Femur (tissue), 1 donor: Measurements from ENCODE around the gene MT1E.
A peak's percentile ranks its signal among the peaks of the same experiment; 100 is the strongest.

ENCODE experiments used
- DNase-seq: peaks from one replicate; pipeline ENCODE4 v3.0.0-alpha.2; 2017

MT1E gene

DNA sequence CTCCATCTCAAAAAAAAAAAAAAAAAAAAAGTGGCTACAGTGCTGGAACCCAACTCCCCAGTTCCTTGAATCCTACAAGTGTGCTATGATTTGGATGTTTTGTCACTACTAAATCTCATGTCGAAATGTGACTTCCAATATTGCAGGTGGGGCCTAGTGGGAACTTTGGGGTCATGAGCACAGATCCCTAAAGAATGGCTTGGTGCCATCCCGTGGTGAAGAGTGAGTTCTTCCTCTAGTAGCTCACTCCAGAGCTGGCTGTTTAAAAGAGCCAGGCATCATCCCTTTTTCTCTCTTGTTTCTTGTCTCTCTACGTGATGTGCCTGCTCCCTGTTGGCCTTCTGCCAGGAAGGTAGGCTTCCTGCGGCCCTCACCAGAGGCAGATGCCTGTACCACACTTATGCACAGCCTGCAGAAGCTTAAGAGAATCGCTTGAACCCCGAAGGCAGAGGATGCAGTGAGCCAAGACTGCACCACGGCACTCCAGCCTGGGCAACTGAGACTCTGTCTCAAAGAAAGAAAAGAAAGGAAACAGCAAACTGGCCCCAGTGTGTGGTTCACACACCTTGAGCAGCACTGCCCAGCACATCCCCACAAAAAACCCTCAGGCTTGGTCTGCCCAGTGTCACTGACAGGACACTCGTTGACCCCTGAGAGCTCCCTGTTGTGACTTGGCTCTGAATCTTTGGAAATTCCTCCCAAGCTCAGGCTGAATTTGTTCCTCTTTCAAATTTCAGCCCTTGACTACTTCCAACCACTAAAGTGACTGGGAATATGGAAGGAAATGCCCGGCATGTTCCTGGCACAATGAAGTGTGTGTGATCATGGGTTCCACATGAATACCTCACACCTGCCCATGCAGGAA is 3.1 kb downstream of the MT1E start:
- DNase-seq: no peak

DNA sequence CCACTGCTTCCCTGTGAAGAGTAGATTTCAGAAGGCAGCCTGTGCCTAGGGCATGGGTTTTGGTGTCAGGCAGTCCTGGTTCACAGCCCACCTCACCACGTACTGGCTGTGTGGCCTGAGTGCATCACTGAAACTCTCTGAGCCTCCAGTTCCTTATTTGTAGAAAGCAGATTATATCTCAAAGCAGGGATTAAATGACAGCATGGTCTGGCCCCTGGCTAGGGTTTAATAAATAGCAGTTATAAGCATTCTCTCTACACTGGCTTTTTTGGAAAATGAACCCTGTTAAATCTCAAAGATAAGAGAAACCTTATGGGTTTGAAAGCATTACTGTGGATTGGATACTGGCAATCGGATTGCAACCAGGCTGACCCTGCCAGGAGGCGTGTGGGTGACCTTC is 4.0 kb downstream of the MT1E start:
- DNase-seq: no peak

DNA sequence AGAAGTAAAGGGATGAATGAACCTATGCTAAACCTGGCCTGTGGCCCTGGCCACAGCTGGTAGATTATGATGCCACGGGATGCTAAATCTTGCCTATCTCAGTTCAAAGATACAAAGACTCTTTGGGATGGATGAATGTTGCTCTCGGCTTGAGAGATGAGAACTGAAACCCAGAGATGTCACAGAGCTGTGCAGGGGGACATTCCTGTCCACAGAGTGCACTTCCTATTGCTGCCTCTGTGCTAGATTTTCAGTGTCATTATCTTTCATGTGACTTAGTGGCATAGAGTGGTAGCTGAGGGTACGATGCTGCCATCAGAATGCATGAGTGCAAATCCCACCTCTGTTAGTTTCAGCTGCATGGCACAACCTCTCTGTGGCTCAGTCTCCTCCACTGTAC is 4.6 kb downstream of the MT1E start:
- no peak for DNase-seq

DNA sequence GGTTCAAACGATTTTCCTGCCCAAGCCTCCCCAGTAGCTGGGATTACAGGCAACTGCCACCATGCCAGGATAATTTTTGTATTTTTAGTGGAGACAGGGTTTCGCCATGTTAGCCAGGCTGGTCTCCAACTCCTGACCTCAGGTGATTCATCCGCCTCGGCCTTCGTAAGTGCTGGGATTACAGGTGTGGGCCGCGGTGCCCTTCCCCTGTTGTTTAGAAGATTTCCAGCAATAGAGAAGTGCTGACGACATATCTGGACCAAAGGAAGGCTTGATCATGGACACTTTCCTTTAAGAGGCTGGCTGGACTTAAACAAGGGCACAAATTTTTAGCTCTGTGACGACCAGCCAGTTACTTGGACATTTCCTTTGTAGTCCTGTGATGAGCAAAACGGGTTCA is 5.6 kb downstream of the MT1E start:
- no peak for DNase-seq

DNA sequence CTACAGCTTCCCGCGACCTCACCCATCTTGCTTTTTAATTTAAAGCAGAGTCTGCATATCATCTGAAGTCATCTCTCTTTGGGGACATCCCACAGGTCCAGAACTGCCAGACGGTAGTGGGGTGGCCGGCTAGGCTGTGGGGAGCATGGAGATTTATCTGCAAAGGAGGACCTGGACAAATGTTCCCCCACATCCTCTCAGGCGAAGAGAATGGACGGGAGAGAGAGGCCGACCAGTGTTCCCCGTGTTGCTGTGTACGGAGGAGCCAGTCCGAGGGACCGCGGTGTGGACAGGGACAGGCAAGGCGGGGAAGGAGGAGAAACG is 6.2 kb downstream of the MT1E start:
- DNase-seq: no peak

DNA sequence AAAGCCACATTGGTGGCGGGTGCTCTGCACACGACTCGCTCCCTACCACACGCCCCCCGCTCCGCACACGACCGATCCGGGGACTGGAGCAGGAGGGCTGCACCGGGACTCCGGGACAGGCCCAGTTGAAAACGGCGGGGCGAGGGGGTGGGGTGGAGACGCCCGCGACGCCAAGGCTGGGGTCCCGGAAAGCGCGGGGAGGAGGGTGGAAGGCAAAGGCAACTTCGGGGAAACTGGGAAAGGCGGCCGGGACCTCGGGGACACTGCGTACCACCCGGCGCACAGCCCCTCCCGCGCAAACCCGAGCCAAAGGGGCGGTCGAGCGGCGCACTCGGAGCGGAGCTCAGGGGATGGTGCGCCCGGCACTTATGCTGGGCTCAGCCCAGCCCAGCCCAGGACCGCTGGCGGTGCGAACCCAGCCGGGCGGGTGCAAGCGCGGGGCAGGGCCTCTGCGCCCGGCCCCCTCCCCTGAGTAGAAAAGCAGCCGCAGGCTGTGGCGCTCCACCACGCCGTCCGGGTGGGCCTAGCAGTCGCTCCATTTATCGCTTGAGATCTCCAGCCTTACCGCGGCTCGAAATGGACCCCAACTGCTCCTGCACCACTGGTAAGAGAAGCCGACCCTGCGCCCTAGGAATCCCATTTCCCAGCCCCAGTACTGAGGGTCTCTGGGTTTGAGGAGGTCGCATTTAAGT is 6.7 kb downstream of the MT1E start, which contains the start of gene MT1M:
Gene MT1M (plus strand): TSS at position 504 of the 692 bp plus-strand sequence. CDS start 73 bp downstream, at position 577.
- peak; percentile 52 for DNase-seq

DNA sequence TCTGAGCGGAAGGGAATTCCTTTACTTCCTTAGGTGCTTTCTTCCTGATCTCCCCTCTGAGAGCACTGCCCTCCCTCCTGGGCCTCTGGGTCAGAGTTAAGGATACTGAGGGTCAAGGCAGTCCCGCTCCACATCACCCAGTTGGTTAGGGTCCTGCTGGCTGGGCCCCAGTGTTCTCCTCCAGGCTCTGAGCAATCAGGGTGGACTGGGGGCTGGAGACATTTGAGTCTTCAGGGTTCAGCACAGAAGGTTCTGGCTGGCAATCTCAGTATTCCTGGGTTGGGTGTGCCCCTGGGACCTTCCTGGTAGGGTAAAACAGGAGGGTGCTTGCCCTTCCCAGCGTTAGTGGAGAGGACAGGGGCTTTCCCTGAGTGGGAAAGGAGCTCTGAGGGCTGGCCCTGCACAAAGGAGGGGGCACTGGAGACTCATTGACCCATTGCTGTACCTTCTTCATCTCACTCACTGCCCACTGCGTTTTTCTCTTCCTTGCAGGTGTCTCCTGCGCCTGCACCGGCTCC is 7.3 kb downstream of the MT1E start:
- no peak for DNase-seq

DNA sequence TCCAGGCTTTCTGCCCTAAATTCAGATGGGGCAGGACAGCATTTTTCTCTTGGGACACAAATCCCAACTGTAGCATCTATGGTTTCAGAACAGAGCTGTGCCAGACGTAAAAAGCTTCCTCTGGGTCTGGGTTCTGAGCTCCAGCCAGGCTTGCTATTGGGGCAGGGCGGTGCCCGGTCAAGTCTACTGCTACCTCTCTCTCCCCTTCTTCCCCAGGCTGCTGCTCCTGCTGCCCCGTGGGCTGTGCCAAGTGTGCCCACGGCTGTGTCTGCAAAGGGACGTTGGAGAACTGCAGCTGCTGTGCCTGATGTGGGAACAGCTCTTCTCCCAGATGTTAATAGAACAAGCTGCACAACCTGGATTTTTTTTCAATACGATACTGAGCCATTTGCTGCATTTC is 8.0 kb downstream of the MT1E start:
- DNase-seq: no peak

DNA sequence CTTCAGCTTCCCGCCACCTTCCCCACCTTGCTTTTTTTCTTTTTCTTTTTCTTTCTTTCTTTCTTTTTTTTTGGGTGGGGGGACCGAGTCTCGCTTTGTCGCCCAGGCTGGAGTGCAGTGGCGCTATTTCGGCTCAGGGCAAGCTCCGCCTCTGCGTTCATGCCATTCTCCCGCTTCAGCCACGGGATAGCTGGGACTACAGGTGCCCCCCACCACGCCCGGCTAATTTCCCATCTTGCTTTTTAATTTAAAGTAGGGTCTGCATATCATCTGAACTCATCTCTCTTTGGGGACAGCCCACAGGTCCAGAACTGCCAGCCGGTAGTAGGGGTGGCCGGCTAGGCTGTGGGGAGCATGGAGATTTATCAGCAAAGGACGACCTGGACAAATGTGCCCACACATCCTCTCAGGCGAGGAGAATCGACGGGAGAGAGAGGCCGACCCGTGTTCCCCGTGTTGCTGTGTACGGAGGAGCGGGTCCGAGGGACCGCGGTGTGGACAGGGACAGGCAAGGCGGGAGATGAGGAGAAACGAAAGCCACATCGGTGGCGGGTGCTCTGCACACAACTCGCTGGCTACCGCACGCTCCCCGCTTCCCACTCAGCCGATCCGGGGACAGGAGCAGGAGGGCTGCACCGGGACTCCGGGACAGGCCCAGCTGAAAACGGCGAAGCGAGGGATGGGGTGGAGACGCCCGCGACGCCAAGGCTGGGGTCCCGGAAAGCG is 9.3 kb downstream of the MT1E start:
- no peak for DNase-seq

DNA sequence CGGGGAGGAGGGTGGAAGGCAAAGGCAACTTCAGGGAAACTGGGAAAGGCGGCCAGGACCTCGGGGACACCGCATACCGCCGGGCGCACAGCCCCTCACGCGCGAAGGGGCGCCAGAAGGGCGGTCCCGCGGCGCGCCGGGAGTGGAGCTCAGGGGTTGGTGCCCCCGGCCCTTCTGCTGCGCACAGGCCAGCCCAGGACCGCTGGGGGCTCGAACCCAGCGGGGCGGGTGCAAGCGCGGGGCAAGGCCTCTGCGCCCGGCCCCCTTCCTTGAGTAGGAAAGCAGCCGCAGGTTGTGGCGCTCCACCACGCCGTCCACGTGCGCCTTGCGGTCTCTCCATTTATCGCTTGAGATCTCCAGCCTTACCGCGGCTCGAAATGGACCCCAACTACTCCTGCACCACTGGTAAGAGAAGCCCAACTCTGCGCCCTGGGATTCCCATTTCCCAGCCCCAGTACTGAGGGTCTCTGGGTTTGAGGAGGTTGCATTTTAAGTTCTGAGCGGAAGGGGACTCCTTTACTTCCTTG is 9.9 kb downstream of the MT1E start:
- no peak for DNase-seq

DNA sequence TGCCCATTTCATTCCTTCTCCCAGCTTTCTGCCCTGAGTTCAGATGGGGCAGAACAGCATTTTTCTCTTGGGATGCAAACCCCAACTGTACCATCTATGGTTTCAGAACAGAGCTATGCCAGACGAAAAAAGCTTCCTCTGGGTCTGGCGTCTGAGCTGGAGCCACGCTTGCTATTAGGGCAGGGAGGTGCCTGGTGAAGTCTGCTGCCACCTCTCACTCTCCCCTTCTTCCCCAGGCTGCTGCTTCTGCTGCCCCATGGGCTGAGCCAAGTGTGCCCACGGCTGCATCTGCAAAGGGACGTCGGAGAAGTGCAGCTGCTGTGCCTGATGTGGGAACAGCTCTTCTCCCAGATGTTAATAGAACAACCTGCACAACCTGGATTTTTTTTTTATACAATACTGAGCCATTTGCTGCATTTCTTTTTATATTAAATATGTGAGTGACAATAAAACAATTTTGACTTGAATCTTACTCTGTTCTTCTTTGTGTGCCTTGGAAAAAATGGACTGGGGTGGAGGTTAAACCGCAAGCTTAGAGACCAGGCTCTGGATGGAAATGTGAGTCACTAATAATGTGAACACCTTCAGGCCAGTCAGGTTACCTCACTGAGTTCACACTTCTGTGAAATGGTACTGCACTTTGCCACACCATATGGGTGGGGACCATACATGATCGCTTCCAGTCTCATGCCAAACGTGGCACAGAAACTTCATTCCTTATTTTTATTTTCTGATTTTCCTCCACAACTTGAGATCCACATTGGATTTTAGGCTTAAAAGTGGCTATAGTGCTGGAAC is 11.2 kb downstream of the MT1E start:
- no peak for DNase-seq

DNA sequence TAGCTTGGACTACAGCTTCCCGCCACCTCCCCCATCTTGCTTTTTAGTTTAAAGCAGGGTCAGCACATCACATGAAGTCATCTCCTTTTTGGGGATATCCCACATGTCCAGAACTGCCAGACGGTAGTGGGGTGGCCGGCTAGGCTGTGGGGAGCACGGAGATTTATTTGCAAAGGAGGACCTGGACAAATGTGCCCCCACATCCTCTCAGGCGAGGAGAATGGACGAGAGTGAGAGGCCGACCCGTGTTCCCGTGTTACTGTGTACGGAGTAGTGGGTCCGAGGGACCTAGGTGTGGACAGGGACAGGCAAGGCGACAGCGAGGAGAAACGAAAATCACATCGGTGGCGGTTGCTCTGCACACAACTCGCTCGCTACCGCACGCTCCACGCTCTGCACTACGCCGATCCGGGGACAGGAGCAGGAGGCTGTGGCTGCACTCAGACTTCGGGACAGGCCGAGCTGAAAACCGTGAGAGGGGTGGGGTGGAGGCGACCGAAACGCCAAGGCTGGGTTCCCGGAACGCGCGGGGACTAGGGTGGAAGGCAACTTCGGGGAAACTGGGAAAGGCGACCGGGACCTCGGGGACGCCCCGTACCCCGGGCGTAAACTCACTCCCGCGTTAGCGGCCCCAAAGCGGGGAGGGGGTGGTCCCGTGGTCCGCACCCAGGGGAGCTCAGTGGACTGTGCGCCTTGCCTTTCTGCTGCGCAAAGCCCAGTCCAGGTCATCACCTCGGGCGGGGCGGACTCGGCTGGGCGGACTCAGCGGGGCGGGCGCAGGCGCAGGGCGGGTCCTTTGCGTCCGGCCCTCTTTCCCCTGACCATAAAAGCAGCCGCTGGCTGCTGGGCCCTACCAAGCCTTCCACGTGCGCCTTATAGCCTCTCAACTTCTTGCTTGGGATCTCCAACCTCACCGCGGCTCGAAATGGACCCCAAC is 12.5 kb downstream of the MT1E start, which contains the start of gene MT1A:
Gene MT1A (plus strand): TSS at position 853 of the 937 bp plus-strand sequence. CDS start 73 bp downstream, at position 926.
- DNase-seq: peak; percentile 72

DNA sequence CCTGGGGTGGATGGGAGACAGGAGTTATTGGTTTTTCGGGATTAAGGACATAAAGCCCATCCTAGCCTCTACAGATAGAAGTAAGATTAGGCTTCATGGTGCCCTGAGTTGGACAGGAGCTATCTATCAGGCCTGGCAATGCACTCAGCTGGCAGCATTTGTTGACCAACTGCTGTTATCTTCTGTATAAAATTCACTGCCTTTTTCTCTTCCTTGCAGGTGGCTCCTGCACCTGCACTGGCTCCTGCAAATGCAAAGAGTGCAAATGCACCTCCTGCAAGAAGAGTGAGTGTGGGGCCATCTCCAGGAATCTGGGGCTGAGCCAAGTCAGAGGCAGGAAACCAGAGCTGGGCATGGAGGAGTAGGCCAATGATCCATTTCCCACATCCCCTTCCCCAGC is 13.5 kb downstream of the MT1E start:
- DNase-seq: no peak

DNA sequence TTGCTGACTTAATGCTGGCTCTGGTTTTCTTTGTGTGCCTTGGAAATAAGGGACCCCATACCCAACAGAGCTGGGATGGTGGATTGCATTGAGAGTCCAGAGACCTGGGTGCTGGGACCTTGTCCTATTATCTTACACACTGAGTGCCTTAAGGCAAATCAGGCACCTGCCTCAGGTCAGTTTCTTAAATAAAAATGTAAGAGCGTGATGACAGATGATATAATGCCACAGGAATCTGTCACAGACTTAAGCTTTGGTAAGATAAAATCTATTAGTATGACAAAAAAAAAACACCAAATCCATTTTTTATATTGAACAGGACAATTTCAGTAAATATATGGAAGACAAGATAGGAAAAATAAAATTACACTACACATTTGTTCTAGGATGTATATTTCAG is 14.5 kb downstream of the MT1E start:
- no peak for DNase-seq

DNA sequence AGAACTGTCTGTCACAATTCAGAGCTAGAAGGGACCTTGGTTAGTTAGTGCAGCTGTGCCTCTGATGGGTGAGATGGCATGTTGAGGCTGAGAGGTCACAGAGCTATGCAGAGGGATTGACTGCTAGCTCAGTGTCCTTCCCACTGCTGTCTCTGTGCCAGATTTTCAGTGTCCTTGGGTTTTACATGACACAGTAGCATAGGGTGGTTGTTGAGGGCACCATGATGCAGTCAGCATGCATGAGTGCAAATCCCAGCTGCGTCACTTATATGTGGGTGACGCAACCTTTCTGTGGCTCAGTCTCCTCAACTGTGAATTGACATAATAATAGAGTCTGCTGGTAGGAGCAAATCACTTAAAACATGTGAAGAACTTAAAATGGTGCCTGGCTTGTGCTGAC is 15.6 kb downstream of the MT1E start:
- no peak for DNase-seq

DNA sequence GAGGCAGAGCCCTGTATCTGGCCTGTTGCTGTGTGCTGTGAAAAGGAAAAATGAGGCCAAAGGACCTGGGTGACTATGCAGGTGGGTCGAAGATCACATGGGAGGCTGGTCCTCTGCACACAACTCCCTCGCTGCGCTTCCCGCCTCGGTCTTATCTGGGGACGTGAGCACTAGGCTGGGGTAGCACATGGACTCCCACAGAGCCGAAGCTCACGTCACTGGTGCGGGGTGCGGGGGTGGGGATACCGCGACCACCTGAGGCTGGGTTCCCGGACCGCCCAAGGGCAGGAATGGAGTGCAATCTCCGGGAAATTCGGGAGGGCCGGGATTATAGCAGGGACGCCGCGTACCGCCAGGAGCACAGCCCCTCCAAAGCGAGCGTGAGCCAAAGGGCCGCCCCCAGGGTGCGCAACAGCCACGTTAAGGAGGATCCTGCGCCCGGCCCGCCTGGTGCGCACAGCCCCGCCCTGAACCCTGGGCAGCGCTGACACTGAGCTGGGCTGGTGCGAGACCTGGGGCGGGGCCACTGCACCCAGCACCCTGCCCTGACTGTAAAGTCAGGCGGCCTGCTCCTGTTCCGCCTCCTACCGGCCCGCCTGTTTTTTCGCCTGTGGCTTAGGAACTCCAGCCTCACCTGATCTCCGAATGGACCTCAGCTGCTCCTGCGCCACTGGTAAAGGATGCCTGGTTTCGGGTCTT is 17.6 kb downstream of the MT1E start:
- peak; percentile 31 for DNase-seq

DNA sequence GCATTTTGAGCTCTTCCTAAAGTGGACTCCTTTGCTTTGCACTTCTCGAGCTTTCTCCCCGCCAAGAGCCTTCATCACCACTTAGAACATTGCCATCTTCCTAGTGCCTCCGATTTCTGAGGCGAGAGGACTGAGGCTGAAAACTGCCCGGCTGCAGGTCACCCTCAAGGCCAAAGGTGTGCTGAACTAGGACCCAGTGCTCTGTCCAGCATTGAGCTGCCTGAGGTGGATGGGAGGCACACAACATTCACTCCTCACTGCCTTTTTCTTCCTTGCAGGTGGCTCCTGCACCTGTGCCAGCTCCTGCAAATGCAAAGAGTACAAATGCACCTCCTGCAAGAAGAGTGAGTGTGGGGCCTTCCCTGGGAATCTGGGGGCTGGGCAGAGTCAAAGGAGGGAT is 18.3 kb downstream of the MT1E start:
- DNase-seq: no peak

DNA sequence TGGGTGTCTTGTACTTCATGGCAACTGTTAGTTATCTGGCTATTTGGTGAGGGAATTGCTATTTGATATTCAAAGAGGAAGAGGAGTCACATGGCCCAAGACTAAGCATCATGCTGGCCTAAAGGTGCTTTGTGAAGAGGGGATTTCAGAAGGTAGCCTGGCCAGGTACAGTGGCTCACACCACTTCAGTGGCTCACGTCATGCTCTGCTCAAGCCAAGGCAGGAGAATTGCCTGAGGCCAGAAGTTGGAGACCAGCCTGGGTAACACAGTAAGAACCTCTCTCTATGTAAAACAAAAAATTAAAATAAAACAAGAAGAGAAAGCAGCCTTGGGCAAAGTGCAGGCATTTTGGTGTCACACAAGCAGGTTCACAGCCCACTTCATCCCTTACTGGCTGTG is 19.7 kb downstream of the MT1E start:
- no peak for DNase-seq

DNA sequence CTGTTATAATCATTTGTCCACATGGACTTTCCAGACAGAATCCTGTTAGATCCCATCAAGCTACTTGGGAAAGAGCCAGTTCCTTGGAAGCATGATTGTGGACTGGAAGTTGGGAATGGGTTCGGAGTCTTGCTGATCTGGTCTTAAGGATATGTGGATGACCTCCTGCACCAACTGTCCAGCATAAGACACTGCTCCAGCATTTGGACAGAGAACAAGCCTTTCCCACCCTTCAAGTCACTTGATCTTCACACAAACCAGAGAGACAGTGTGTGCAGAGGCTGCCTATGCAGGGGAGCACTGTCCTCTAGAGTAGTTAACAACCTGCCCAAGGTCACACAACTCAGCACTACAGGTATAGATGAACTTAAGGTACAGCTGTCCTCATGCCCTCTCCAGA is 20.3 kb downstream of the MT1E start:
- no peak for DNase-seq

DNA sequence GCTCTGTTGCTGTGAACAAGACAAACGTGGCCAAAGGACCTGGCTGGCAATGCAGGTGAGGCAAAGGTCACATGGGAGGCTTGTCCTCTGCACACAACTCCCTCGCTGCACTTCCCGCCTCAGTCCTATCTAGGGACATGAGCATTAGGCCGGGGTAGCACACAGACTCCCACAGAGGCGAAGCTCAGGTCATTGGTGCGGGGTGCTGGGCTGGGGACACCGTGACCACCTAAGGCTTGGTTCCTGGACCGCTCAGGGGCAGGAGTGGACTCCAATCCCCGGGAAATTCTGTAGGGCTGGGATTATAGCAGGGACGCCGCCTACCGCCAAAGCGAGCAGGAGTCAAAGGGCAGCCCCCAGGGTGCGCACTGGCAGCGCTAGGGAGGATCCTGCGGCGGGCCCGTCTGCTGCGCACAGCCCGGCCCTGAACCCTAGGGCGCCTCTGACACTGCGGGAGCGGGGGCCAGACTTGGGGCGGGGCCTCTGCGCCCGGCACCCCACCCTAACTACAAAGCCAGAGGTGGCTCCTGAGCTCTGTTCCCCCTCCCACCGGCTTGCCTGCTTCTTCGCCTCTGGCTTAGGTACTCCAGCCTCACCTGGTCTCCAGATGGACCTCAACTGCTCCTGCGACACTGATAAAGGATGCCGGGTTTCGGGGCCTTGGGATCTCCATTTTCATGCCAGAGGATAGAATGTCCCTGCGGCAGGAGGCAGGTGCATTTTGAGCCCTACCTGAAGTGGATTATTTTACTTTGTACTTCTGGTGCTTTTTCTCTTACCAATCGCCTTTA is 22.3 kb downstream of the MT1E start:
- DNase-seq: no peak
